GM12892 (cell line): ENCODE results near the gene ZNF275.

Source experiments
- DNase-seq: peaks from one replicate; pipeline ENCODE4 v3.0.0; 2011; ENCODE audit not compliant: insufficient read length
- FAIRE-seq: peaks from 2 replicates; lab custom pipeline; 2011; peaks lifted over from hg19 to GRCh38; lab: Jason Lieb, UNC
- POLR2A ChIP-seq: IDR thresholded peaks from 2 replicates; pipeline ENCODE4 v1.6.1; 2011; ENCODE audit warnings: low read depth, low read length, control low read depth
- POLR2AphosphoS5 ChIP-seq: IDR thresholded peaks from 2 replicates; pipeline ENCODE4 v1.6.1; 2011; ENCODE audit warnings: low read depth, low read length, control low read depth
- TAF1 ChIP-seq: IDR thresholded peaks from 2 replicates; pipeline ENCODE4 v1.6.1; 2011; ENCODE audit warnings: low read depth, mild to moderate bottlenecking, control low read depth, low read length, borderline replicate concordance

The ZNF275 gene

GRCh38 chrX:153347530-153347929 is 13.6 kb downstream of the ZNF275 start:
- DNase-seq: no peak
- TF ChIP-seq TAF1: no peak
- FAIRE-seq: no peak

GRCh38 chrX:153348421-153348820 is 14.5 kb downstream of the ZNF275 start:
- DNase-seq (no peak), FAIRE-seq (no peak)
- TF ChIP-seq POLR2AphosphoS5 (no peak), POLR2A (no peak), TAF1 (no peak)

GRCh38 chrX:153349952-153350351 is 16.0 kb downstream of the ZNF275 start:
- no peak for DNase-seq
- no peak for FAIRE-seq
- TF ChIP-seq POLR2AphosphoS5 (no peak), POLR2A (peak; percentile 32)

GRCh38 chrX:153351981-153352380 is 18.0 kb downstream of the ZNF275 start:
- DNase-seq (no peak), FAIRE-seq (no peak)
- TF ChIP-seq TAF1: no peak
- no peak for TF ChIP-seq POLR2AphosphoS5

- DNase-seq: no peak
- TF ChIP-seq POLR2AphosphoS5 (no peak), POLR2A (no peak), TAF1 (no peak)
- no peak for FAIRE-seq
Observed at GRCh38 chrX:153352858-153353257, 18.9 kb downstream of the ZNF275 start.

GRCh38 chrX:153353416-153353815 is 19.5 kb downstream of the ZNF275 start:
- FAIRE-seq (no peak), DNase-seq (no peak)
- TF ChIP-seq POLR2AphosphoS5 (no peak), TAF1 (no peak), POLR2A (no peak)

GRCh38 chrX:153357877-153358276 is 23.9 kb downstream of the ZNF275 start:
- no peak for DNase-seq
- TF ChIP-seq POLR2A (no peak), TAF1 (no peak), POLR2AphosphoS5 (no peak)
- FAIRE-seq: no peak

GRCh38 chrX:153361781-153362397 is 27.9 kb downstream of the ZNF275 start:
- no peak for FAIRE-seq
- TF ChIP-seq POLR2A (no peak), POLR2AphosphoS5 (no peak), TAF1 (no peak)
- DNase-seq: no peak

- FAIRE-seq: no peak
- no peak for TF ChIP-seq POLR2AphosphoS5
Observed at GRCh38 chrX:153365670-153366069, 31.7 kb downstream of the ZNF275 start.

GRCh38 chrX:153366119-153366518 is 32.2 kb downstream of the ZNF275 start:
- FAIRE-seq: no peak
- no peak for DNase-seq
- TF ChIP-seq POLR2A (no peak), TAF1 (no peak), POLR2AphosphoS5 (no peak)

More at GRCh38 chrX:153365670-153366069, 31.7 kb downstream of the ZNF275 start:
- no peak for DNase-seq

GRCh38 chrX:153366878-153367538 is 33.1 kb downstream of the ZNF275 start:
- DNase-seq (no peak), FAIRE-seq (no peak)
- no peak for TF ChIP-seq POLR2A
- TF ChIP-seq POLR2AphosphoS5: no peak
- TF ChIP-seq TAF1: no peak

GRCh38 chrX:153370293-153371055 is 36.5 kb downstream of the ZNF275 start:
- TF ChIP-seq TAF1 (no peak), POLR2A (no peak)
- FAIRE-seq (peak; percentile 44), DNase-seq (no peak)

- no peak for TF ChIP-seq POLR2AphosphoS5
- no peak for TF ChIP-seq TAF1
- no peak for TF ChIP-seq POLR2A
Observed at GRCh38 chrX:153371256-153371655, 37.3 kb downstream of the ZNF275 start.

More at GRCh38 chrX:153371256-153371655, 37.3 kb downstream of the ZNF275 start:
- FAIRE-seq (no peak), DNase-seq (no peak)
